ENCODE data around the gene GPR83.
"Not testable (repeated sequence)": the region's sequence is repeated elsewhere in the genome, so short reads cannot be mapped to it uniquely, and the experiment has no call there.

Gene GPR83

GRCh38 chr11:94418123-94418765 lies 17.0 kb upstream of the GPR83 start:
- H3K27me3 ChIP-seq (ENCODE audit: control insufficient read depth, insufficient read depth, low read length, poor library complexity, severe bottlenecking) = no peaks in the 10 kb centered on the region
- no peaks in the 10 kb centered on the region for H3K36me3 ChIP-seq (ENCODE audit: control insufficient read depth, insufficient read depth, low read length)
- no peaks in the 10 kb centered on the region for H3K4me1 ChIP-seq (ENCODE audit: control insufficient read depth, insufficient read depth, low read length)
- H3K9me3 ChIP-seq (ENCODE audit: control insufficient read depth, low read length) = no peaks in the 10 kb centered on the region
- no peak overlapping the region for H3K27ac ChIP-seq (ENCODE audit: insufficient read depth, low read depth, low read length, poor library complexity, severe bottlenecking)
- 95 to 100% methylated on average over 3 of the region's 3 CpGs for WGBS, 2 experiments
- no peak overlapping the region for H3K4me3 ChIP-seq (ENCODE audit: insufficient read depth, low read depth, low read length)

- no peaks in the 10 kb centered on the region for H3K4me1 ChIP-seq (ENCODE audit: control insufficient read depth, insufficient read depth, low read length)
- H3K36me3 ChIP-seq (ENCODE audit: control insufficient read depth, insufficient read depth, low read length) = no peaks in the 10 kb centered on the region
- no peak overlapping the region for H3K27ac ChIP-seq (ENCODE audit: insufficient read depth, low read depth, low read length, poor library complexity, severe bottlenecking)
- no peaks in the 10 kb centered on the region for H3K9me3 ChIP-seq (ENCODE audit: control insufficient read depth, low read length)
- 82 to 84% methylated on average over 2 of the region's 4 CpGs for WGBS, 2 experiments
- no peaks in the 10 kb centered on the region for H3K27me3 ChIP-seq (ENCODE audit: control insufficient read depth, insufficient read depth, low read length, poor library complexity, severe bottlenecking)
- H3K4me3 ChIP-seq (ENCODE audit: insufficient read depth, low read depth, low read length) = no peak overlapping the region
Observed at GRCh38 chr11:94417386-94417987, 16.3 kb upstream of the GPR83 start.

DNA sequence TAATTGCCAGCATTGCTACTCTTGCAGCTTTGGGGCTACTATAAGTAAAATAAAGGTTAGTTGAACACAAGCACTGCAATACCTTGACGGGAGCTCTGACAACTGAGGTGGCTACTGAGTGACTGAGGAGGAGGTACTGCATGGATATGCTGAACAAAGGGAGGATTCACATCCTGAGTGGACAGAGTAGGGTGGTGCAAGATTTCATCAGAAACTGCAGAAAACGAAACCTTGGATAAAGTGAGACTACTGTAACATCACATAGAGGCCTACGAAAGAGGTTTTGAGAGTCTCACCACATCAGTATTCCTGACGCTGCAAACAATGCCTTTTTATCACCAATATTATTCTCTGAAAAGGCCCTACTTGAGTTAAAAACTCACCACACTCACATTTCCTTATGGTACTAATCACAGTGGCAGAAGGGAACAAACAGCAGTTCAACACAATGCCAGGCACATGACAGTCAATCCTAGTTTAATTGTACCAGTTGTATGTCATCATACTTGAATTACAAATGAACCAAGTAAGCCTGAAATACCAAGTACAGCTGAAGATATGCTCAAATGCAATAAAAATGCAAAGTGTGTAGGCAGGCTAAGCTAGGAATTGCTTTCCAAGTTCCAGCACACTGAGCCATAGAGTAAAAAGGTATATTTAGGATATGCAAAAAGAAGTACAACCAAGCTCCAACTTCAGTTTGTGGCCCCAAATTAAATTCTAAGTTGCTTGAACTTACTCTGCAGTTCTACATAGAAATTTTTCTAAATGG lies 4.0 kb upstream of the GPR83 start:
- 90 to 91% methylated on average over 4 of the region's 4 CpGs for WGBS, 2 experiments
- H3K27me3 ChIP-seq (ENCODE audit: control insufficient read depth, insufficient read depth, low read length, poor library complexity, severe bottlenecking) = peaks cover 25% of the 10 kb centered on the region
- no peak overlapping the region for H3K4me3 ChIP-seq (ENCODE audit: insufficient read depth, low read depth, low read length)
- no peaks in the 10 kb centered on the region for H3K4me1 ChIP-seq (ENCODE audit: control insufficient read depth, insufficient read depth, low read length)
- H3K9me3 ChIP-seq (ENCODE audit: control insufficient read depth, low read length) = no peaks in the 10 kb centered on the region
- no peaks in the 10 kb centered on the region for H3K36me3 ChIP-seq (ENCODE audit: control insufficient read depth, insufficient read depth, low read length)
- no peak overlapping the region for H3K27ac ChIP-seq (ENCODE audit: insufficient read depth, low read depth, low read length, poor library complexity, severe bottlenecking)

DNA sequence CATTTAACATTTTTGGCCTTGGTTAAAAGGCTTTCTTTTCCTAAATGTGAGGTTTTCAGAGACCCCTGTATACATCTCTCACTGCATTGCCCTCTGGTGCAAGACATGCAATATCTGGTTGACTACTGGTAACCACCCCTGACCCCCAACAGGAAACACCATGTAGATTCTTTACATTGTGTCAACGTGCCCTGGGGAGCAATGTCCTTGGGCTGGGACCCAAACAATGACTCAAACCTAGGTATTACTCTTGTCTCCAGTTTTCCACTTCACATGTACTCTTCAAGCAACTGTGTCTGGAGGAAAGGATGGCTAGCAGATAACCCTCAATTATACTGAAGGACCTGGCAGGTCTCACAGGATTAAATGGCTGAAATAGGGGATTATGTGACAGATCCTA lies 1.1 kb upstream of the GPR83 start:
- no peaks in the 10 kb centered on the region for H3K4me1 ChIP-seq (ENCODE audit: control insufficient read depth, insufficient read depth, low read length)
- no peak overlapping the region for H3K4me3 ChIP-seq (ENCODE audit: insufficient read depth, low read depth, low read length)
- H3K27ac ChIP-seq (ENCODE audit: insufficient read depth, low read depth, low read length, poor library complexity, severe bottlenecking) = no peak overlapping the region
- peaks cover 36% of the 10 kb centered on the region for H3K27me3 ChIP-seq (ENCODE audit: control insufficient read depth, insufficient read depth, low read length, poor library complexity, severe bottlenecking)
- 44 to 53% methylated on average over 1 of the region's 1 CpG for WGBS, 2 experiments
- no peaks in the 10 kb centered on the region for H3K9me3 ChIP-seq (ENCODE audit: control insufficient read depth, low read length)
- no peaks in the 10 kb centered on the region for H3K36me3 ChIP-seq (ENCODE audit: control insufficient read depth, insufficient read depth, low read length)

DNA sequence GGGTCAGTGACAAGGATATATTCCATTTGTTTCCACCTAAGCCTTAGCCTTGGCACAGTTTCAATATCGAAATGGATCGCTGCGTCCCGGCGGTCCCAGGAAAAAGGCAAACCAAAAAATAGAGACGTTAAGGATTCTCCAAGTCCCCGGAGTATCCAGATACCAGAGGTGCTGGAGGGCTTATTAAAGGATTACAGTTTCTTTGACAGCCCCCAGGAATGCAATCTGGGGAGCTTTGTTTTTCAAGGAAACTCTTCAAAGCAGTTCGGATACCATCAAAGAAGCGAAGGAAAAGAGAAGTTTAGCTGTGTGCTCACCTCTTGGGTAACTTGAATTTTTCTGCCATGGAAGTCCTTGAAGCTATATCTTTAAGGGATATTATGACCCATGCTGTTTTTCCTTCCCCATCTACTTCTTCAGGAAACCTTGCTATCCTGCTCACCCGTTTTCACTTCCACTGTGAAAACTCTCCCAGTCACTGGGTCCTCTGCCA lies 600 bp upstream of the GPR83 start:
- Histone ChIP-seq H3K36me3 (ENCODE audit: control insufficient read depth, insufficient read depth, low read length) (no peaks in the 10 kb centered on the region), H3K27ac (ENCODE audit: insufficient read depth, low read depth, low read length, poor library complexity, severe bottlenecking) (no peak overlapping the region), H3K9me3 (ENCODE audit: control insufficient read depth, low read length) (no peaks in the 10 kb centered on the region), H3K4me3 (ENCODE audit: insufficient read depth, low read depth, low read length) (peak overlapping the region; percentile 47), H3K27me3 (ENCODE audit: control insufficient read depth, insufficient read depth, low read length, poor library complexity, severe bottlenecking) (peaks cover 36% of the 10 kb centered on the region), H3K4me1 (ENCODE audit: control insufficient read depth, insufficient read depth, low read length) (no peaks in the 10 kb centered on the region)
- WGBS, 2 experiments = 32 to 35% methylated on average over 10 of the region's 10 CpGs

GRCh38 chr11:94400457-94400838 lies 771 bp downstream of the GPR83 start:
- Histone ChIP-seq H3K27me3 (ENCODE audit: control insufficient read depth, insufficient read depth, low read length, poor library complexity, severe bottlenecking) (peaks cover 36% of the 10 kb centered on the region), H3K36me3 (ENCODE audit: control insufficient read depth, insufficient read depth, low read length) (no peaks in the 10 kb centered on the region), H3K9me3 (ENCODE audit: control insufficient read depth, low read length) (no peaks in the 10 kb centered on the region), H3K27ac (ENCODE audit: insufficient read depth, low read depth, low read length, poor library complexity, severe bottlenecking) (no peak overlapping the region), H3K4me3 (ENCODE audit: insufficient read depth, low read depth, low read length) (peak overlapping the region; percentile 47), H3K4me1 (ENCODE audit: control insufficient read depth, insufficient read depth, low read length) (no peaks in the 10 kb centered on the region)
- 72 to 76% methylated on average over 4 of the region's 4 CpGs for WGBS, 2 experiments

GRCh38 chr11:94400050-94400449 lies 1.2 kb downstream of the GPR83 start:
- Histone ChIP-seq H3K36me3 (ENCODE audit: control insufficient read depth, insufficient read depth, low read length) (no peaks in the 10 kb centered on the region), H3K9me3 (ENCODE audit: control insufficient read depth, low read length) (no peaks in the 10 kb centered on the region), H3K27ac (ENCODE audit: insufficient read depth, low read depth, low read length, poor library complexity, severe bottlenecking) (no peak overlapping the region), H3K4me1 (ENCODE audit: control insufficient read depth, insufficient read depth, low read length) (no peaks in the 10 kb centered on the region), H3K27me3 (ENCODE audit: control insufficient read depth, insufficient read depth, low read length, poor library complexity, severe bottlenecking) (peaks cover 36% of the 10 kb centered on the region), H3K4me3 (ENCODE audit: insufficient read depth, low read depth, low read length) (no peak overlapping the region)
- 97% methylated on average over 4 of the region's 4 CpGs for WGBS, 2 experiments

DNA sequence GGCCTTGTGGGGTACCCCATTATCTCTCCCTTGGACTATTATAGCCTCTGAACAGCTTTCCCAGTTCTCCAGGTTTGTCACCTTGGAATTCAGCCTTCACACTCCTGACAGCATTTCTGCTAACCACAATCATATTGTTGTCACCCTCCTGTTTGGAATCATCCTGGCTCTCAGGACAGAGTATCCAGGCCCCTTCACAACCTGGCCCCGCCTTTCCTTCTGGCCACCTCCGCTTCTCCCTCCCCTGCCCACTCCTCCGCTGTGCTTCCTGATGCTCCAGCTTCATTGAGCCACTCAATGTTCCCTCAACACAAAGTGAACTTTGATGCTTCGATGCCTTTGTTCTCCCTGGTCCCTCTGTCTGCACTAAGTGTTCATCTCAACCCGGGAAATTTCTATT lies 3.1 kb downstream of the GPR83 start:
- Histone ChIP-seq H3K4me3 (ENCODE audit: insufficient read depth, low read depth, low read length) (no peak overlapping the region), H3K27ac (ENCODE audit: insufficient read depth, low read depth, low read length, poor library complexity, severe bottlenecking) (no peak overlapping the region), H3K9me3 (ENCODE audit: control insufficient read depth, low read length) (no peaks in the 10 kb centered on the region), H3K27me3 (ENCODE audit: control insufficient read depth, insufficient read depth, low read length, poor library complexity, severe bottlenecking) (peaks cover 36% of the 10 kb centered on the region), H3K4me1 (ENCODE audit: control insufficient read depth, insufficient read depth, low read length) (no peaks in the 10 kb centered on the region), H3K36me3 (ENCODE audit: control insufficient read depth, insufficient read depth, low read length) (no peaks in the 10 kb centered on the region)
- WGBS, 2 experiments = 83 to 84% methylated on average over 5 of the region's 5 CpGs

- Histone ChIP-seq H3K27me3 (ENCODE audit: control insufficient read depth, insufficient read depth, low read length, poor library complexity, severe bottlenecking) (peaks cover 22% of the 10 kb centered on the region), H3K4me3 (ENCODE audit: insufficient read depth, low read depth, low read length) (no peak overlapping the region), H3K27ac (ENCODE audit: insufficient read depth, low read depth, low read length, poor library complexity, severe bottlenecking) (no peak overlapping the region), H3K36me3 (ENCODE audit: control insufficient read depth, insufficient read depth, low read length) (no peaks in the 10 kb centered on the region), H3K9me3 (ENCODE audit: control insufficient read depth, low read length) (no peaks in the 10 kb centered on the region), H3K4me1 (ENCODE audit: control insufficient read depth, insufficient read depth, low read length) (no peaks in the 10 kb centered on the region)
- WGBS, 2 experiments = 92 to 93% methylated on average over 5 of the region's 5 CpGs
Observed at GRCh38 chr11:94396282-94396681, 4.9 kb downstream of the GPR83 start.

- not testable (repeated sequence) for H3K27ac ChIP-seq (ENCODE audit: insufficient read depth, low read depth, low read length, poor library complexity, severe bottlenecking); H3K27me3 ChIP-seq (ENCODE audit: control insufficient read depth, insufficient read depth, low read length, poor library complexity, severe bottlenecking); H3K36me3 ChIP-seq (ENCODE audit: control insufficient read depth, insufficient read depth, low read length); H3K4me1 ChIP-seq (ENCODE audit: control insufficient read depth, insufficient read depth, low read length); H3K9me3 ChIP-seq (ENCODE audit: control insufficient read depth, low read length); H3K4me3 ChIP-seq (ENCODE audit: insufficient read depth, low read depth, low read length)
- WGBS, 2 experiments = 93% methylated on average over 2 of the region's 4 CpGs; no CpG with 5 or more reads in 1 of the 2 experiments
Observed at GRCh38 chr11:94391937-94392336, 9.3 kb downstream of the GPR83 start.

Measured in ectodermal cell (in vitro differentiated cells).